GM10266 (cell line): ENCODE measurements around the gene CATSPERB.

Experiments
- DNase-seq: peaks from one replicate; pipeline ENCODE4 v3.0.0; 2012; ENCODE audit errors: extremely low spot score
- TF ChIP-seq, protein P1 (sequence below): IDR thresholded peaks from 2 replicates; pipeline ENCODE4 v1.5.1; 2012; ENCODE audit warnings: mild to moderate bottlenecking, low read depth; ENCODE audit not compliant: control insufficient read depth, insufficient read depth; ENCODE audit errors: missing control alignments

CATSPERB gene

DNA sequence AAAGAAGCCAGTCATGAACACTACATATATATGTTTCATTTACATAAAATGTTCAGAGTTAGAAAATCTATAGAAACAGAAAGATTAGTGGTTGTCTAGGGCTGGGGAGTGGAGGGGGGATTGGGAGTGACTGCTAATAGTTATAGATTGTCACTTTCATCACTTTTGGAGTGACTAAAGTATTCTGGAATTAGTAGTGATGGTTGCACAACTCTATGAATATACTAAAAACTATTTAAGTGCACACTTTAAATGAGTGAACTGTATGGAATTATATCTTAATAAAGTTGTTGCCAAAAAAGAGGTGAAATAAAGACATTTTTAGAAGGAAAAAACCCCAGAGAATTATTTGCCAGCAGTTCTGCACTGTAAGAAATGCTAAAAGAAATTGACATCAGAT, 9.5 kb downstream of the CATSPERB start:
- DNase-seq, result no peak
- TF ChIP-seq, protein P1, sequence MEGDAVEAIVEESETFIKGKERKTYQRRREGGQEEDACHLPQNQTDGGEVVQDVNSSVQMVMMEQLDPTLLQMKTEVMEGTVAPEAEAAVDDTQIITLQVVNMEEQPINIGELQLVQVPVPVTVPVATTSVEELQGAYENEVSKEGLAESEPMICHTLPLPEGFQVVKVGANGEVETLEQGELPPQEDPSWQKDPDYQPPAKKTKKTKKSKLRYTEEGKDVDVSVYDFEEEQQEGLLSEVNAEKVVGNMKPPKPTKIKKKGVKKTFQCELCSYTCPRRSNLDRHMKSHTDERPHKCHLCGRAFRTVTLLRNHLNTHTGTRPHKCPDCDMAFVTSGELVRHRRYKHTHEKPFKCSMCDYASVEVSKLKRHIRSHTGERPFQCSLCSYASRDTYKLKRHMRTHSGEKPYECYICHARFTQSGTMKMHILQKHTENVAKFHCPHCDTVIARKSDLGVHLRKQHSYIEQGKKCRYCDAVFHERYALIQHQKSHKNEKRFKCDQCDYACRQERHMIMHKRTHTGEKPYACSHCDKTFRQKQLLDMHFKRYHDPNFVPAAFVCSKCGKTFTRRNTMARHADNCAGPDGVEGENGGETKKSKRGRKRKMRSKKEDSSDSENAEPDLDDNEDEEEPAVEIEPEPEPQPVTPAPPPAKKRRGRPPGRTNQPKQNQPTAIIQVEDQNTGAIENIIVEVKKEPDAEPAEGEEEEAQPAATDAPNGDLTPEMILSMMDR, result no peak

DNA sequence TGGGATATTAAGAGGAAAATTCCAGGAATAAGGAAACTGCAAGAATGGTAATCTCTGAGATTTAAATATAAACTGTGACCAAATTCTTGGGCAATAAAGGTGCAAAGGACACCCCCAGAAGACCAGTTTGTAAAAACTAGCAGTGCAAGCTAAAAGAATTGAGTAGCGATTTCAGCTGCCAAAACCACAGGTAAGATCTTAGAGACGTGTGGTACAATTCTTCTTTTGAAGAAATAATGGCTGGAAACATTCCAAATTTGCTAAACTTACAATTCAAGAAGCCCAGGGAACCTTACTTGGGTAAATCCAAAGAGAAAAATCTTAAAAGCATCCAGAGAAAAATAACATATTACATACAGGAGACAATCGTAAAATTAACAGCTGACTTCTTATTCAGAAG, 12.0 kb downstream of the CATSPERB start:
- DNase-seq, result no peak
- TF ChIP-seq, protein P1, result no peak

DNA sequence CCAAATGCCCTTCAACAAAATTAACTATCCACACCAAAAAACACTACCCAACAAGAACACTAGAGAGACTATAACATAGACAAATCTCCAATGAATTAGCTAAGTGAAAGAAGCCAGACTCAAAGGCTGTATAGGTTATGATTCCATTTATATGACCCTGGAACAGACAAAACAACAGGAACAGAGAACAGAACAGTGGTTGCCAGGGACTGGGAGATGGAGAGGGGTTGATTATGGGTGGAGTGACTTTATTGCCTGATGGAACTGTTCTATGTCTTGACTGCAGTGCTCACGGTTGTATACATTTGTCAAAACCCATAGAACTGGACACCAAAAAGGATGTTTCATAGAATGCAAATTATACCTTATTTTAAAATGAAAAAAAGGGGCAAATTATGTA, 14.9 kb downstream of the CATSPERB start:
- TF ChIP-seq, protein P1, result no peak
- DNase-seq, result no peak

DNA sequence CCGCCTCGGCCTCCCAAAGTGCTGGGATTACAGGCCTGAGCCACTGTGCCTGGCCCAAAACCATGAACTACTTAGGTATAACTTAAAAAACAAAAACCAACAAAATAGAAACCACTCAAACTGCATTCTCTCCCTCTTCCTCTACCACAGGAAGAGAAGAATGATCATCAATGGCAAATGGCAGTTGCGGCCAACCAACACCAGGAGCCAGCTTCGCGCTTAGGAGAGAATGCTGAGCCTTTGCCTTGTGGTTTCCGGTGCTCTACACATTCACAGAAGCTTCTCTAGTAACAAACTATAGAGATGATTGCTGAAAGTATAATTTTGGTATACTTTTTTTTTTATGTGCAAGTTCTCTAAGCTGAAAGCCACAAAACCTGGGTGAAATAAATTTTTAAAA, 17.1 kb downstream of the CATSPERB start:
- DNase-seq, result no peak
- TF ChIP-seq, protein P1, result peak; percentile 32

DNA sequence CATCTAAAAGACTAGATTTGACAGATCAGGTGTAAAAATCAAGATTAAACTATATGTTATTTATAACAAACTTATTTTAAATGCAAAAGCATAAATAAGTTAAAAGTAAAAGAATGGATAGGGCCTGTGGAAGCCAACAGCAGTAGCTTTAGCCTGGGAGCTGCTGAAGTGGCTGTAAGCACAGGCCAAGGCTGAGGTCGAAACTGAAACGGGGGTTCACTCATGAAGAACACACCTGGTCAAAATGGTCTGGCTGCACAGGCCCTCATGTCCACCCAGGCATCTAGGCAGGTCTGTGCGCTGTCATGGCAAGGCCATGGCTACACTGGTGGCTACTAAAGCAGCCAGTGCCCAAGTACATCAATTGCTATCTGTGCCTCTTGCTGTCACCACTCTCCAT, 23.1 kb downstream of the CATSPERB start:
- DNase-seq, result no peak
- TF ChIP-seq, protein P1, result no peak

DNA sequence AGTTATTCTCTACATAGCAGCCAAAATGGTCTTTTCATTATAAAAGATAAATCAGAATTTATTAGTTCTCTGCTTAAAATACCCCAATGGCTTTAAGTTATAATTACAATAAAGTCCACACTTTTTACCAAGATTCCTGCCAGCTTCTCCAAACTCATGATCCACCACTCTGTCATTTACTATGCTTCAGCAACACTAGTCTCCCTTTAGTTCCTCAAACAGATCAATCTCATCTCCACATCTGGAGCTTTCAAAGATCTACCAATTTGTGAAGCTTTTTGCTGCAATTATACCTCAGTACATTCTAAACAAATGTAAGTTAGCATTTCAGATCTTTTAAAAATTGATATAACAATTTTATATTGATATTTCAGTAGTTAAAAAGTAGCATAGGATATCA, 24.9 kb downstream of the CATSPERB start:
- DNase-seq, result no peak
- TF ChIP-seq, protein P1, result no peak

DNA sequence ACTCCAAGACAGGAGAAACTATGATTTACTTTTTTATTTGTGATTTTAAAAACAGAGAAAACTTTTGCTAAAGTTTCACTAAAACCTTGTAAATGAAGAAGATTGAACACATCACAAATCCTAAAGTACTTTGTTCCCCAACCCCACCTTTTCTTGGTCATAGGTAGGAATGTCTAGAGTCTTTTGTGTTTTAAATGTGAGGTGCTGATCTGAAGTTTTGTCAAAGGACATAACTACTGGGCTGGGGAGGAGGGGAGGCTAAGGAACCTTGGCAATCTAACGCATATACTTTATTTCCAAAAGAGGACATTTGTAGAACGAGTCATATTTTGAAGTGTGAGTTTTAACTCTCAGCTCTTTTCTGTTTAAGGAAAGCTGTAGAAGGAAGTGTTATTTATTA, 37.2 kb downstream of the CATSPERB start:
- no peak for DNase-seq
- TF ChIP-seq, protein P1, result no peak
